A673 (cell line): ENCODE data around the gene TFCP2L1.

ENCODE experiments used
- EZH2 ChIP-seq: fragments of 200-600 bp; sonication (generic); IDR thresholded peaks from 2 replicates; pipeline ENCODE4 v1.6.1; 2017; ENCODE audit warnings: borderline replicate concordance, low read depth, mild to moderate bottlenecking, mixed read lengths, antibody characterized with exemption, low read length; ENCODE audit not compliant: poor library complexity, severe bottlenecking
- TF ChIP-seq, protein P1 (sequence below): fragments of 300-800, 200-600 bp; sonication (generic); conservative IDR thresholded peaks from 2 replicates; pipeline ENCODE4 v1.5.1; 2017; ENCODE audit warnings: low read depth, mild to moderate bottlenecking, antibody characterized with exemption, low read length, moderate library complexity, mixed read lengths

DNA sequence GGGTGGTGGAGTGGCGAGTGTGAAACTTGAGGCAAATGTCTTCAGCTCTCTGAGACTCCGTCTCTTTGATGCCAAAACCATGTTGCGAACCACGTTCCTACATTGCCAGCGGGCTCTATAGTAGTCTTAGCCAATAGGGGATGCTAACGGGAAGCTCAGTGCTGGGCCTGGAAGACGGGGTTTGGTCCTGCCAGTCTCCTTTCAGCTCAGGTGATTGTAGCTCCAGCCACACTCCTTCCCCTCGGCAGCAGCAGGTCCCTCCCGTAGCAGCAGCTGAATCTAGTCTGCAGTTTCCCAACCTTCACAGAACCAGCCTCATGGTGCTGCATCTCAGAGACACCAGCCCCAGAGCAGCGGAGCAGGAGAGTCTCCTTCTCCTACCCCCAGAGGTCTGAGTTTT is 109.7 kb downstream of the TFCP2L1 start:
- TF ChIP-seq, protein P1, sequence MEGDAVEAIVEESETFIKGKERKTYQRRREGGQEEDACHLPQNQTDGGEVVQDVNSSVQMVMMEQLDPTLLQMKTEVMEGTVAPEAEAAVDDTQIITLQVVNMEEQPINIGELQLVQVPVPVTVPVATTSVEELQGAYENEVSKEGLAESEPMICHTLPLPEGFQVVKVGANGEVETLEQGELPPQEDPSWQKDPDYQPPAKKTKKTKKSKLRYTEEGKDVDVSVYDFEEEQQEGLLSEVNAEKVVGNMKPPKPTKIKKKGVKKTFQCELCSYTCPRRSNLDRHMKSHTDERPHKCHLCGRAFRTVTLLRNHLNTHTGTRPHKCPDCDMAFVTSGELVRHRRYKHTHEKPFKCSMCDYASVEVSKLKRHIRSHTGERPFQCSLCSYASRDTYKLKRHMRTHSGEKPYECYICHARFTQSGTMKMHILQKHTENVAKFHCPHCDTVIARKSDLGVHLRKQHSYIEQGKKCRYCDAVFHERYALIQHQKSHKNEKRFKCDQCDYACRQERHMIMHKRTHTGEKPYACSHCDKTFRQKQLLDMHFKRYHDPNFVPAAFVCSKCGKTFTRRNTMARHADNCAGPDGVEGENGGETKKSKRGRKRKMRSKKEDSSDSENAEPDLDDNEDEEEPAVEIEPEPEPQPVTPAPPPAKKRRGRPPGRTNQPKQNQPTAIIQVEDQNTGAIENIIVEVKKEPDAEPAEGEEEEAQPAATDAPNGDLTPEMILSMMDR, result no peak
- TF ChIP-seq EZH2, result no peak
